Occipital lobe (tissue), 2 donors: Measurements from ENCODE around the gene MUC4. TPM values are rescaled to one million over a fixed set of nuclear protein-coding genes. Genes with fewer than 3 reads are reported as not detected.
"Not testable (repeated sequence)": the region's sequence is repeated elsewhere in the genome, so short reads cannot be mapped to it uniquely, and the experiment has no call there.

Source experiments
- DNase-seq: peaks from one replicate; lab custom pipeline; 2025; lab: John Stamatoyannopoulos, UW
- total RNA-seq: library from RNA; depleted of rRNA; stranded (reverse); fragments of >200 nt; gene quantifications from one replicate; pipeline ENCODE4 v1.2.3, GENCODE V29; 2014

The MUC4 gene
- total RNA-seq, 1 donor from 2014 or later: not detected

DNA sequence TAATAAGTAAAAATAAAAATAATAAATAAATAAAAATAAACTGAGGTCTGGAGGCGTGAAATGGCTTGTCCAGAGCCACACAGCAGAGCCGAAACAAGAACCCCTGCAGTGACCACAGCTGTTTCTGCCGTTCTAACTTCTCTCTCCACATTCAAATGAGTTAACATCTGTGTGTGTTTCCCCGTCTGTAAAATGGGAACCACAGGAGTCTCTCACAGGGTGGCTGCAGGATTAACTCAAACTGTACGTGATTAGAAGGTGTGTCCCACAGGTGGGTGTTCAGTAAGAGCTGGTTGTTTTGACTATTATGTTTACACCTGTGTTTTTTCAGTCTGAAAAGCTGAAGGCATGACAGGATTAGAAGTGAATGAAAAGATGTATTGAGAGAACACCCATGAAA, 27.0 kb upstream of the MUC4 start:
- DNase-seq: no peak

GRCh38 chr3:195836476-195837135, 24.9 kb upstream of the MUC4 start:
- no peak for DNase-seq

DNA sequence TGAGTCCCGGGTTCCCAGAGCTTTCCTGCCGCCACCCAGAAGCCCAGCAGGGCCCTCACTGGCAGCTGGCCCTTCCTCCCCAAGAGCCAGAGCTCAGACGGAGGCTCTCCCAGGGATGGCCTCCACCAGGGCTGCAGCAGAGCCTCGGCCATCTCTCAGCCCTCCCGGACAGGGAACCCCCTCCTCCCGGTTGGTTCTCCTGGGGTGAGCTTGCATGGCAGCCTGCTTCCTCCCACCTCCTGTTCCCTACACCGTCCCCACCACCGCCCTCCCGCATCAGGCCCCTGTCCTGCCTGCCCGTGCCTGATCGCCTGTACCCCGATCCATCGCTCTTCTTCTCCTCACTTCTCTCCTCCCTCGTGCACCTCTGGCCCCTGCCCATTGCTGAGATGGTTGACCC, 24.1 kb upstream of the MUC4 start:
- DNase-seq: no peak

DNA sequence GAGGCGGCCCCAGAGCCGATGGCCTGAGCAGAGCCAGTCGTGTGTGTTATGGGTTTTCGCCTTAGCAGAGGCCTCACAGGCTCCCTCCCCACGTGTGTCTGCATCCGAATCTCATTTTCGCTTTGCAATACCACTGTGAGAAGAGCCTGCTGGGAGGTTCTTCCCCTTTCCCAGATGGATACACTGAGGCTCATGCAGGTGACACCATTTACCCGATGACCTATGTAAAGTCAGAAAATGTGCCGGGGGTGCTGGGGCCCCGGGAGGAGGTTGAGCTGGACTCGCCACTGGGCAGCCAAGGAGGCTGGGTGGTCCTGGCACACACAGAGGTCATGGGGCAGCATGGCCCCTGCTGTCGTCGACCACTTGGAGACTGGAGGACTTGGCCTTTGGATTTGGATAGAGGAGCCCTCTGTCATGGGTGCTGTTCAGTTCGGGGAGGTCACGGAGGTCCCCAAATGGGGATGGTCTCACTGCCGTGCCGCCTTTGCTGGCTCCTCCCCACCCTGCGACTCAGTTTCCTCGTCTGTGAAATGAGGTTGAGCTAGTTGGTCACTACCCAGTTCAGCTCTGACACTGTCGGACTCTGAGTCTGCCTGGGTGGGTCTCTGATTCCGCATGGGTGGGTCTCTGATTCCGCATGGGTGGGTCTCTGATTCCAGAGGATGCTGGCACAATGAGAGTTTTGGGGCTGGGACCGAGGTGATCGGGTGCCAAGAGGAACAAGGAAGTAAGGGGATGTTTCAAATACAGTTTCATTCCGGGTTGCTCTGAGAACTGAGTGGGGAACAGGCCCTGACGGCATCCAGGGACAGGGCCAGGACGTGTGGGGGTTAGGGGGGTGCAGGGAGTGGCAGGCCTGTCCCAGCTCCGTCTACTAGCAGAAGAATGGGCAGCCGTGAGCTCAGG, 23.2 kb upstream of the MUC4 start:
- DNase-seq: no peak

GRCh38 chr3:195829897-195830254, 18.1 kb upstream of the MUC4 start:
- DNase-seq: no peak

DNA sequence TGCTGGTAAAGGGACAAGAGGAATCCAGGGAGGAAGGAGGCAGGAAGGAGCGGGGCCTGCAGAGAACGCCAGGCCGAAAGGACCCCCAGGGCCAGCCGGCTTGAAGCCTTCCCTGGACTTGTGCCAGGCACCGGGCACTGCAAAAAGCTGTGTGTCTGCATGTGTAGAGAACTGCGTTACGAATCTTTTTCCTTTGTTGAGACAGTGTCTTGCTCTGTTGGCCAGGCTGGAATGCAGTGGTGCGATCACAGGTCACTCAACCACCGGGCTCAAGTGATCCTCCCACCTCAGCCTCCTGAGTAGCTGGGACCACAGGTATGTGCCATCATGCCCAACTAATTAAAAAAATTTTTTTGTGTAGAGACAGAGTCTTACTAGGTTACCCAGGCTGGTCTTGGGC, 17.0 kb upstream of the MUC4 start:
- DNase-seq: no peak

- no peak for DNase-seq
These were observed 14.4 kb upstream of the MUC4 start for GRCh38 chr3:195825857-195826804.

DNA sequence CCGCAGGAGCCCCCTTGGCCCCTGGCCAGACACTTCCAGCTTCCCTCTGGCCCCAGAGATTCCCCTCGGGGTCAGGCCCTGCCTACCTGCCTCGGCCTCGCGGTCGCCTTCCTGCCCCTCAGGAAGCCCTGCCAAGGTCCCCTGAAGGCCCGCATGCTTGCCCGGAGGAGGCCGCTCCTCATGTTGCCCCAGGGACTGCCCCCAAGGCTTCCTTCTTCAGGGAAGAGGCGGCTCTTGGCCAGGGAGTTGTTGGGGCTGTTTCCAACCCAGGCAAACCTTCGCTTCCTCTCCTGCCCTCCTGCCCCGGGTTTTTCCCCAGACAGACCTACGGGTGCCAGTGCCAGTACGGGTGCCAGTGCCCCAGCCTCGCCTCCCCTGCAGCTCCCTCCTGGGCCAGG, 13.5 kb upstream of the MUC4 start:
- no peak for DNase-seq

DNA sequence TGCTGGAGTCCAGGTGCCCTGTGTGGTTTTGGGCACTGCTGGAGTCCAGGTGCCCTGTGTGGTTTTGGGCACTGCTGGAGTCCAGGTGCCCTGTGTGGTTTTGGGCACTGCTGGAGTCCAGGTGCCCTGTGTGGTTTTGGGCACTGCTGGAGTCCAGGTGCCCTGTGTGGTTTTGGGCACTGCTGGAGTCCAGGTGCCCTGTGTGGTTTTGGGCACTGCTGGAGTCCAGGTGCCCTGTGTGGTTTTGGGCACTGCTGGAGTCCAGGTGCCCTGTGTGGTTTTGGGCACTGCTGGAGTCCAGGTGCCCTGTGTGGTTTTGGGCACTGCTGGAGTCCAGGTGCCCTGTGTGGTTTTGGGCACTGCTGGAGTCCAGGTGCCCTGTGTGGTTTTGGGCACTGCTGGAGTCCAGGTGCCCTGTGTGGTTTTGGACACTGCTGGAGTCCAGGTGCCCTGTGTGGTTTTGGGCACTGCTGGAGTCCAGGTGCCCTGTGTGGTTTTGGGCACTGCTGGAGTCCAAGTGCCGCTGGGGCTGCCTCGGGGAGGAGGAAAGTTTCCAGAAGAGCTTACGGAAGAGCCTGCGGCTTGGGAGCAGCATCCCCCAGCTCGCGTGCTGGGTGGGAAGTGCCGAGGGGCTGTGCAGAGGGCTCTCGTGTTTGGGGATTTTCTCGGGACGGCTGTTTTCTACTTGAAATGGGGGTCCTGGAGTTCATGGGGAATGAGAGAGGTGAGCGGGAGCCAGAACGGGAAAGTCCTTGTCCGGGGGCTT, 12.9 kb upstream of the MUC4 start:
- not testable (repeated sequence) for DNase-seq

GRCh38 chr3:195823999-195824398, 12.3 kb upstream of the MUC4 start:
- DNase-seq: no peak

DNA sequence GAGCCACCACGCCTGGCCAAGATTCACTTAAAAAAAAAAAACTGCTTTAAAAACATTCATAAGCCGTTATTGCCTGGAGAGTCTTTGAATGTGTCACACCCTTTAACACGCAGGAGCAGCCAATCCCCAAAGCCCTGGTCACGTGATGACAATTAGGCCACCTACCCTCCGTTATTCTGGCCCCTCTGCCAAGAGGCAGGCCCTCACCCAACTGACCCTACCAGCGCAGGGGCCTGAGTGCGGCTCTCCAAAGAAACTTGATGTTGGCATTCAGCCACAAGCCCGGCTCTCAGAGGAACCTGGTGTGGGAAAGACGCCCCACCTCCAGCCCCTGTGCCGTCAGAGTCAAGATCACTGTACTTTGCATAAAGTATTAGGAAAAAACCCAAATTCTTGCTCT, 11.6 kb upstream of the MUC4 start:
- no peak for DNase-seq

DNA sequence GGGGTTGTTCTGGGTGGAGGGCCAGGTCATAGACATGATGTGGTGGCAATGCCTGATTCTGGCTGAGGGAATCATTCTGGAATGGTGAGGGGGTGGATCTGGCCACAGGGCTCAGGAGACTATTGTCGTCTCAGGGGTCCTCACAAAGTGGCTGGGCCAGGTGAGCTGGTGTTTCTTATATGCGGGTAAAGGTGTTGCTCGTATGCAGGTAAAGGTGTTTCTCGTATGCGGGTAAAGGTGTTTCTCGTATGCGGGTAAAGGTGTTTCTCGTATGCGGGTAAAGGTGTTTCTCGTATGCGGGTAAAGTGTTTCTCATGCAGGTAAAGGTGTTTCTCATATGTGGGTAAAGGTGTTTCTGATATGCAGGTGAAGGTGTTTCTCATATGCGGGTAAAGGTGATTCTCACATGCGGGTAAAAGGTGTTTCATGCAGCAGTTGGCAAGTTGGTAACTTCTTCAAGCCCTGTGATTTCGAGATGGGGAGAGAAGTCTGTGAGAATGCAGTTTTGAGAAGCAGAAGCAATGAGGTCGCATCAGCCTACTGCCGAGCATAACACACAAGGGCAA, 10.5 kb upstream of the MUC4 start:
- DNase-seq: no peak

GRCh38 chr3:195821403-195822130, 9.8 kb upstream of the MUC4 start:
- no peak for DNase-seq

GRCh38 chr3:195820901-195821300, 9.2 kb upstream of the MUC4 start:
- DNase-seq: no peak

DNA sequence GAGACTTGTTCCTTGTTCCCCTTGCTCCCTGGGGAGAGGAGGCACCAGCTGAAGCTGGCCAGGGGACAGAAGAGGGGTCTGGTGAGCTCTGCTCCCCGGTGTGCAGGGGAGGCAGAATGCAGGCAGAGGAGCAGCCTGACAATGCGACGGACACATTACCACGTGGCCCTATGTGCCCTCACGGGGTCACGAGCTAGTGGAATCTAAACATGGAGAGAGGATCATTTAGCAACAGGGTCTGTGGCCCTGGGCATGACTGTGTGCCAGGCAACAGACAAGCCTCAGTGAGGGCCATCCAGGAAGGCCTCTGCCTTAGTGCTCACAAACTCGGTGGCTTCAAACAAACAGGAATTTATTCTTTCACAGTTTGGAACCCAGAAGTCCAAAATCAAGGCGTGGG, 8.5 kb upstream of the MUC4 start:
- no peak for DNase-seq

GRCh38 chr3:195818301-195818700, 6.6 kb upstream of the MUC4 start:
- DNase-seq: no peak

GRCh38 chr3:195817578-195818135, 5.9 kb upstream of the MUC4 start:
- DNase-seq: no peak

DNA sequence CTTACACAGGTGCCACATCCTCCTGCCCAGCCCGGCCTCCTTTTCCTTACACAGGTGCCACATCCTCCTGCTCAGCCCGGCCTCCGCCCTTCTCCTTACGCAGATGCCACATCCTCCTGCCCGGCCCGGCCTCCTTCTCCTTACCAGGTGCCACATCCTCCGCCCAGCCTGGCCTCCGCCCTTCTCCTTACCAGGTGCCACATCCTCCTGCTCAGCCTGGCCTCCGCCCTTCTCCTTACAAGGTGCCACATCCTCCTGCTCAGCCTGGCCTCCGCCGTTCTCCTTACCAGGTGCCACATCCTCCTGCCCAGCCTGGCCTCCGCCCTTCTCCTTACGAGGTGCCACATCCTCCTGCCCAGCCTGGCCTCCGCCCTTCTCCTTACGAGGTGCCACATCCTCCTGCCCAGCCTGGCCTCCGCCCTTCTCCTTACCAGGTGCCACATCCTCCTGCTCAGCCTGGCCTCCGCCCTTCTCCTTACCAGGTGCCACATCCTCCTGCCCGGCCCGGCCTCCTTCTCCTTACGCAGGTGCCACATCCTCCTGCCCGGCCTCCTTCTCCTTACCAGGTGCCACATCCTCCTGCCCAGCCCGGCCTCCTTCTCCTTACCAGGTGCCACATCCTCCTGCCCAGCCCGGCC, 4.7 kb upstream of the MUC4 start:
- not testable (repeated sequence) for DNase-seq

- DNase-seq: no peak
These were observed 3.5 kb upstream of the MUC4 start for GRCh38 chr3:195815169-195815771.
